GM12874 (cell line): ENCODE data around the gene ETHE1.
A peak's percentile ranks its signal among the peaks of the same experiment; 100 is the strongest.

Source experiments
- CTCF ChIP-seq: IDR thresholded peaks from 2 replicates; pipeline ENCODE4 v1.5.1; 2011; ENCODE audit warnings: low read depth, mild to moderate bottlenecking, control low read depth, low read length, moderate library complexity; ENCODE audit not compliant: insufficient read depth

Gene ETHE1

GRCh38 chr19:43534816-43535761 is 8.1 kb upstream of the ETHE1 start:
- TF ChIP-seq CTCF, result peak; percentile 59

GRCh38 chr19:43534305-43534815 is 7.4 kb upstream of the ETHE1 start:
- TF ChIP-seq CTCF, result no peak

- no peak for TF ChIP-seq CTCF
Observed at GRCh38 chr19:43533546-43534304, 6.7 kb upstream of the ETHE1 start.

- no peak for TF ChIP-seq CTCF
Observed at GRCh38 chr19:43532962-43533545, 6.1 kb upstream of the ETHE1 start, which contains the start of gene ZNF575. ZNF575 (plus strand) TSS chr19:43533188; CDS start chr19:43534423, 1,235 bp downstream.

GRCh38 chr19:43532571-43532961 is 5.6 kb upstream of the ETHE1 start:
- TF ChIP-seq CTCF, result no peak

- TF ChIP-seq CTCF, result no peak
Observed at GRCh38 chr19:43527860-43528622, 1.0 kb upstream of the ETHE1 start.
